ENCODE data around the gene OPRL1.

GRCh38 chr20:64146936-64147477 is 67.1 kb downstream of the OPRL1 start:
- TF ChIP-seq SIN3A (IDR thresholded peaks at IDR 0.05; ENCODE audit: borderline replicate concordance, insufficient read depth, low read length) (no peak), POLR2AphosphoS5 (IDR thresholded peaks at IDR 0.05; ENCODE audit: low read depth, low read length) (no peak)
